ENCODE data around the gene HOXB4. TPM values are rescaled to one million over a fixed set of nuclear protein-coding genes. Genes with fewer than 3 reads are reported as not detected.

HOXB4 gene
- total RNA-seq, 4 donors from 2014 or later = 1.8 to 6.6 (median 5.1) TPM

DNA sequence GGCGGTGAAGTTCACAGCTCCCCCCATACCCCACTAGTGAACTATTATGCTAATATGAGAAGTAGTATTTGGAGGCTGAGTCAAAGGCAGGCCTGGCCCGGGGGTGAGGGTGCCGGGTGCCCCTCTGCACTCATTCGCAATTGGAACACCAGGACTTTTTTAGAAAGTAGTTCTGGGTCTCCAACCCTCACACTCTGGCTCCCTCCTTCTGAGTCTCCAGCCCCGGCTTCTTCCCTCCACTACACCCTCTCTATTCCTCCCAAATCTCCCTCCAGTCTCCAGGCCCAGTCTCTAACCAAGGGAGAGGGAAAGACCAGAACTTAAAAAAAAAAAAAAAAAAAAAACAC, 21.9 kb downstream of the HOXB4 start:
- peak overlapping the region in 3 of 4 donors; percentile 33 to 96 (median 70) for H3K27ac ChIP-seq
- no peak overlapping the region for H3K4me3 ChIP-seq

DNA sequence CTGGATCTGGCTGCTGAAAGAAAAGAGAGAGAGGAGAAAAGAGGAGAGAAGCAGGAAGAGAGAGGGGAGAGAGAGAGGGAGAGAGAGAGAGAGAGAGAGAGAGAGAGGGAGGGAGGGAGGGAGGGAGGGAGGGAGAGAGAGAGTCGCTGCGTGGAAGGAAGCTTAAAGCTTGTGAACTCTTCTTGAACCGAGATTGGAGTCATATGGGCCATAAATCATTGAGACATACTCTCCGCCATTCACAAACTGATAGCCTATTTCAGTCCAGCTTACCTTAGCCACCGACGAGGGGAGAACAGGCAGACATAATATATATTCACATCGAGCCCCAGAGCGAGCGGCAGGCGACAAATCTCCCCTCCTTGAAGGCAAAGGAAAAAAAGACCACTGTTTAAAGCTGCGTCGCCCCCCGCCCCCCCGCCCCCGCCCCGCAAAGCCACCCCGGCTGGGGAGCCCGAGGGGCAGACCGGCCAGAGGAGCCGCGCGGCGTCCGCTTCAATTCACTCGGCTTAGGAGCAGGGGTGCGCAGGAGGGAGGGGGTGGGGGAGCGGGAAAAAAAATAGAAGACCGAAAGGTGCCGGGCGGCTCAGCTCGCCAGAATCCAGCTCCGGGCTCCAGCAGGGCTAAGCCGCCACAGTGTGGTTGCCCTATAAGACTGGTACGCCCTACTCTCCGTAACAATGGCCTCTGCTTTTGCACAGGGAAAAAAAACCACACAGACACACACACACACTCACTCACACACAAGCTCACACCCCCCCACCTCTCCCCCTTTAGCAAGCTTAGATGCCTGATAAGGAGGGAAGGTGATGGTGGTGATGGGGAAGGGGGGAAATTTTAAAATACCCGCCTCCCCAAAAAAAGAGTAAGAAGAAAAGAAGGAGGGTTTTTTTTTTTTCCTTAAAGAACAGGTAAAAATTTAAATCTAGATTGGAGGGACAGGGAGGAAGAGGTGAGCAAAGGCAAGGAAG, 22.6 kb downstream of the HOXB4 start:
- Histone ChIP-seq H3K9me3 (no peaks in the 10 kb centered on the region), H3K4me1 (peaks cover 0 to 73% (median 2%) of the 10 kb centered on the region in 4 donors), H3K27me3 (no peaks in the 10 kb centered on the region), H3K4me3 (peak overlapping the region; percentile 1 to 52 (median 28)), H3K27ac (peak overlapping the region; percentile 49 to 96 (median 68)), H3K36me3 (peaks cover 0 to 10% (median 0%) of the 10 kb centered on the region in 3 donors)
- DNase-seq = no peak
- TF ChIP-seq POLR2A (IDR thresholded peaks at IDR 0.05) = no peak
- no peak for TF ChIP-seq CTCF (IDR thresholded peaks at IDR 0.05)

More for the DNA sequence above, 21.9 kb downstream of the HOXB4 start:
- DNase-seq = no peak
- Histone ChIP-seq H3K36me3 (peaks cover 0 to 7% (median 0%) of the 10 kb centered on the region in 3 donors), H3K27me3 (no peaks in the 10 kb centered on the region), H3K9me3 (no peaks in the 10 kb centered on the region), H3K4me1 (peaks cover 0 to 76% (median 2%) of the 10 kb centered on the region in 4 donors)
- TF ChIP-seq POLR2A (IDR thresholded peaks at IDR 0.05) (no peak), CTCF (IDR thresholded peaks at IDR 0.05) (no peak)

DNA sequence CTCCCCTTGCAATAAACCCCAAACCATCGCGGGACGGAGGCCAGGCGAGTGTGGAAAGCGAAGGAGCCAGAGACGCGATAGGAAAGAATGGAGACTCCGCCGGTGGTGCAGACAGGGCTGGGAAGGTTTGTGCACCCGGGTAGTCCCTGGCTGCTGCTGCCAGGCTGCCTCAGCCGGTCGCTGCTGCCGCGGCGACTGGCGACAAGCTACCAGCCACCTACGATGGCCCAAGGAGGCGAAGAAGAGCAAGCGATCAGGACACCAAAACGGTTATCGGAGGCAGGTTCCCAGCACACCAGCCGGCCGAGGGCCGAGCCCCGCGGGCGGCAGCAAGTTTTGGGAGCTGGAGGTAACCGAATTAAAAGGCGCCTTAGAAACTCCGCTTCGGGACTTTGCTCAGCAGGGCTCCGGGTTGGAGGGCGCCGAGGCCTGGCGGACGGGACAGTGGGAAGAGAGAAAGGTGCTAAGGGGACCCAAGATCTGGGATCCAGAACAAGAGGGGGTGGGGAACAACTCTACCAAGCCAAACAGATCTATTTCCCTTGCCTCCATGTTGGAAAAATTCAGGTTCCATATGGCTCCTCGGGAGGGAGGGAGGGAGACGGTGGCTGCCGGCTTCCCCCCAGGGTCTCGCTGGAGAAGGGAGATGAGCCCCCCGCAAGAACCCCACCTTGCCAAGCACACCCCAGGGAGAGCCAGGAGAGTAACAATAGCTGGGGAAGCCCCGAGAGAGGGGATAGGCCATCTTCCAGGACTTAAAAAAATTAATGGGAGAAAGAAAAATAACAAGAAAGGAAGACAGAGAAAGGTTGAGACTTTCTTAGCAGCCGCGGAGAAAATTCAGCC, 23.5 kb downstream of the HOXB4 start:
- peak overlapping the region; percentile 5 to 52 (median 14) for H3K4me3 ChIP-seq
- TF ChIP-seq POLR2A (IDR thresholded peaks at IDR 0.05) = no peak
- TF ChIP-seq CTCF (IDR thresholded peaks at IDR 0.05) = no peak
- peaks cover 0 to 70% (median 2%) of the 10 kb centered on the region in 4 donors for H3K4me1 ChIP-seq
- no peak for DNase-seq
- no peaks in the 10 kb centered on the region for H3K27me3 ChIP-seq
- peaks cover 0 to 19% (median 3%) of the 10 kb centered on the region in 3 donors for H3K36me3 ChIP-seq
- H3K27ac ChIP-seq = peak overlapping the region; percentile 49 to 96 (median 68)
- no peaks in the 10 kb centered on the region for H3K9me3 ChIP-seq

- peak overlapping the region in 1 of 4 donors; percentile 52 for H3K4me3 ChIP-seq
- H3K9me3 ChIP-seq = no peaks in the 10 kb centered on the region
- H3K27ac ChIP-seq = peak overlapping the region; percentile 49 to 96 (median 68)
- H3K27me3 ChIP-seq = no peaks in the 10 kb centered on the region
- H3K36me3 ChIP-seq = peaks cover 0 to 23% (median 3%) of the 10 kb centered on the region in 3 donors
- no peak for TF ChIP-seq CTCF (IDR thresholded peaks at IDR 0.05)
- TF ChIP-seq POLR2A (IDR thresholded peaks at IDR 0.05) = no peak
- peaks cover 0 to 62% (median 2%) of the 10 kb centered on the region in 4 donors for H3K4me1 ChIP-seq
- no peak for DNase-seq
These were observed 24.3 kb downstream of the HOXB4 start for GRCh38 chr17:48553826-48554225.

- Histone ChIP-seq H3K4me1 (peaks cover 0 to 56% (median 2%) of the 10 kb centered on the region in 4 donors), H3K27ac (peak overlapping the region; percentile 29 to 96 (median 56)), H3K4me3 (peak overlapping the region in 1 of 4 donors; percentile 21), H3K27me3 (no peaks in the 10 kb centered on the region), H3K36me3 (peaks cover 0 to 23% (median 3%) of the 10 kb centered on the region in 3 donors), H3K9me3 (no peaks in the 10 kb centered on the region)
- no peak for DNase-seq
- no peak for TF ChIP-seq CTCF (IDR thresholded peaks at IDR 0.05)
- no peak for TF ChIP-seq POLR2A (IDR thresholded peaks at IDR 0.05)
These were observed 25.0 kb downstream of the HOXB4 start for GRCh38 chr17:48553190-48553547.

All from Peyer's patch (tissue), 4 donors.